ENCODE results near the gene MFAP2. TPM values are rescaled to one million over a fixed set of nuclear protein-coding genes. Genes with fewer than 3 reads are reported as not detected.
"Not testable (repeated sequence)": the region's sequence is repeated elsewhere in the genome, so short reads cannot be mapped to it uniquely, and the experiment has no call there.

Gene MFAP2
- total and polyA plus RNA-seq, 5 experiments from 2014 or later: 0.41 TPM; not detected in 4

DNA sequence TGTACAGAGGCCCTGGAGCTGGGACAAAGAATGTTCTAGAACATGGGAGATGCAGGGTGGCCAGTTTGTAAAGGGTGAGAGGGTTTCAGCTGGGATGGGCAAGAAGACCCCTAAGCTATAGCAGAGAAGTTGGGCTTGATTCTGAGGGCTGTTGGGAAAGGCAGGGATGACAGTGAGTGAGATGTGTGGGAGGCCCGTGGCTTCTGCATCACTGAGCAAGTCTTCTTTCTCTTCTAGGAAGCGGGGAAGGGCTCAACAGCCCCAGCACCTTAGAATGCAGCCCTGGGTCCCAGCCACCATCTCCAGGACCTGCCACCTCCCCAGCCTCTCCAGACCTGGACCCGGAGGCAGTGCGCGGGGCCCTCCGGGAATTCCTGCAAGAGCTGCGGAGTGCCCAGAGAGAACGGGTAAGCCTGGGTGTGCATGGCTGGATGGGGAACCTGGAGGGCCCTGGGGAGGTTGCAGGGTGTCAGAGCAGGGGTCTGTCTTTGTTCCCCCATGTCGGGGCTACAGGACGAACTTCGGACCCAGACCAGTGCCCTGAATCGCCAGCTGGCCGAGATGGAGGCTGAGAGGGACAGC is 14.8 kb downstream of the MFAP2 start:
- H3K9me3 Mint-ChIP-seq: peaks cover 0 to 1% (median 0%) of the 10 kb centered on the region in 9 donors
- ATAC-seq (no peak), DNase-seq (no peak)
- peak overlapping the region in 4 of 10 donors; percentile 43 to 84 (median 78) for H3K27ac Mint-ChIP-seq
- H3K27me3 Mint-ChIP-seq: no peaks in the 10 kb centered on the region
- POLR2A ChIA-PET: no interaction called here
- peaks cover 0 to 28% (median 6%) of the 10 kb centered on the region in 3 donors for H3K36me3 Mint-ChIP-seq
- peaks cover 0 to 9% (median 2%) of the 10 kb centered on the region in 4 donors for H3K4me1 Mint-ChIP-seq
- H3K4me3 Mint-ChIP-seq: no peak overlapping the region

DNA sequence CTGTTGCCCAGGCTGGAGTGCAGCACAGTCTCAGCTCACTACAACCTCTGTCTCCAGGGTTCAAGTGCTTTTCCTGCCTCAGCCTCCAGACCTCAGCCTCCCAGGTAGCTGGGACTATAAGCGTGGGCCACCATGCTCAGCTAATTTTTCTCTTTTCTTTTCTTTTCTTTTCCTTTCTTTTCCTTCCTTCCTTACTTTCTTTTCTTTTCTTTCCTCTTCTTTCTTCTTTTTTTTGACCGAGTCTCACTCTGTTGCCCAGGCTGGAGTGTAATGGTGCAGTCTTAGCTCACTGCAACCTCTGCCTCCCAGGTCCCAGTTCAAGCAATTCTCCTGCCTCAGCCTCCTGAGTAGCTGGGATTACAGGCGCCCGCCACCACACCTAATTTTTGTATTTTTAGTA is 16.3 kb downstream of the MFAP2 start:
- ATAC-seq, H3K9me3 Mint-ChIP-seq, DNase-seq, H3K27me3 Mint-ChIP-seq: not testable (repeated sequence)
- H3K4me3 Mint-ChIP-seq: peak overlapping the region in 1 of 10 donors; percentile 39
- peaks cover 0 to 14% (median 6%) of the 10 kb centered on the region in 4 donors for H3K4me1 Mint-ChIP-seq
- peaks cover 0 to 28% (median 6%) of the 10 kb centered on the region in 3 donors for H3K36me3 Mint-ChIP-seq
- POLR2A ChIA-PET: interaction anchor here (0.7 kb wide), 2 partner anchors 12 to 21 kb away, joined by 3 to 8 read pairs; no protein-coding TSS in a partner anchor
- peak overlapping the region in 2 of 10 donors; percentile 34 to 43 for H3K27ac Mint-ChIP-seq

DNA sequence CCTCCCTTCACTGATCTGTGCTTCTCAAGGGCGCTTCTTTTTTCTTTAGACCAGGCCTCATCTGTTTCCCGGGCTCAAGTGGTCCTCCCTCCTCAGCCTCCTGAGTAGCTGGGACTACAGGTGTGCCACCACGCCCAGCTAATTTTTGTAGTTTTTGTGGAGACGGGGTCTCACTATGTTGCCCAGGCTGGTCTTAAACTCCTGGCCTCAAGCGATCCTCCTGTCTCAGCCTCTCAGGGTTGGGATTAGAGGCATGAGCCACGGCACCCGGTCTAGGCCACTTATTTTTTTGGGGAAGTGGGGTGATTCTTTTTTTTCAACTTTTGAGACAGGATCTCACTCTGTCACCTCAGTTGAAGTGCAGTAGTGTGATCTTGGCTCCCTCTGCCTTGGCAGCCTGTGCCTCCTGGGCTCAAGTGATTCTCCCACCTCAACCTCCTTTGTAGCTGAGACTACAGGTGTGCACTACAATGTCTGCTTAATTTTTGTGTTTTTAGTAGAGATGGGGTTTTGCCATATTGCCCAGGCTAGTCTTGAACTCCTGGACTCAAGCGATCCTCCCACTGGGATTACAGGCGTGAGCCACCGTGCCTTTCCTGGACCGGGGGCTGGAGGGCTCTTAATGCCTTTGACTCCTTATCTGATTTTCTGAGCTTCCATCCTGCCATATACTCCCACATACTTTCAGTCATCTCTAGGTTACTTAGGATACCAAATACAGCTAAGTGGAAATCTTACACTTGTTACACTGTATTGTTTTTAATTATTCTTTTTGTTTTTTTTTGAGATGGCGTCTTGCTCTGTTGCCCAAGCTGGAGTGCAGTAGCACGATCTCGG is 18.9 kb downstream of the MFAP2 start:
- no peak for DNase-seq
- H3K9me3 Mint-ChIP-seq: peaks cover 0 to 1% (median 0%) of the 10 kb centered on the region in 9 donors
- H3K4me3 Mint-ChIP-seq: peak overlapping the region; percentile 52 to 81 (median 71)
- peaks cover 0 to 14% (median 6%) of the 10 kb centered on the region in 4 donors for H3K4me1 Mint-ChIP-seq
- ATAC-seq: no peak
- POLR2A ChIA-PET: interaction anchor here (0.5 to 1.6 kb wide), 5 partner anchors 10 to 62 kb away, joined by 3 to 6 read pairs (median 4); no protein-coding TSS in a partner anchor
- H3K36me3 Mint-ChIP-seq: peaks cover 0 to 26% (median 6%) of the 10 kb centered on the region in 3 donors
- H3K27me3 Mint-ChIP-seq: no peaks in the 10 kb centered on the region
- peak overlapping the region in 5 of 10 donors; percentile 44 to 74 (median 70) for H3K27ac Mint-ChIP-seq

DNA sequence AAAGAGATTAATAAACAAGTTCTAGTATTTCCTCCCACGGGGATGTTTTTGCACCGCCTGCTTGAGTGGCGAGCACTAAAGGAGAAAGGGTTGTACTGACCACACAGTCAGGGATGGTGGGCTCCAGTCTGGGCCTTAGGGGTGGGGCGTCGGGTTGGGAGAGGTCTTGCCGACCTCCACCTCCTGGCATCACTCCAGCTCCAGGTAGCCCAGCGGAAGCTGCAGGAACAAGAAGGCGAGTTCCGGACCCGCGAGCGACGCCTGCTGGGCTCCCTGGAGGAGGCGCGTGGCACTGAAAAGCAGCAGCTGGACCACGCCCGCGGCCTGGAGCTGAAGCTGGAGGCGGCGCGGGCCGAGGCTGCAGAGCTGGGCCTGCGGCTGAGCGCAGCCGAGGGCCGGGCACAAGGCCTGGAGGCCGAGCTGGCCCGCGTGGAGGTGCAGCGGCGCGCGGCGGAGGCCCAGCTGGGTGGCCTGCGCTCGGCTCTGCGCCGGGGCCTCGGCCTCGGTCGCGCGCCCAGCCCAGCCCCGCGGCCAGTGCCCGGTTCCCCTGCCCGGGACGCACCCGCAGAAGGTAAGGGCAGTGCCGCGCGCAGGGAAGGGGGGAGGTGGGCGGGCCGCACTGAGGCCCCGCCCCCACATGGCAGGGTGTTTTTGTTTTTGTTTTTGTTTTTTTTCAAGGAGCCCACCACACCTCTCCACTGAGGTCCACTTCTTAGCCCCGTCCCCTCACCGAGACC is 19.7 kb downstream of the MFAP2 start:
- H3K4me1 Mint-ChIP-seq: peaks cover 0 to 14% (median 6%) of the 10 kb centered on the region in 4 donors
- ATAC-seq (peak; percentile 84 to 95), DNase-seq (peak; percentile 53 to 83 (median 63))
- H3K9me3 Mint-ChIP-seq: peaks cover 0 to 1% (median 0%) of the 10 kb centered on the region in 9 donors
- H3K27me3 Mint-ChIP-seq: no peaks in the 10 kb centered on the region
- POLR2A ChIA-PET: interaction anchor here (0.5 to 1.6 kb wide), 5 partner anchors 9 to 61 kb away, joined by 3 to 6 read pairs (median 4); no protein-coding TSS in a partner anchor
- H3K27ac Mint-ChIP-seq: peak overlapping the region in 8 of 10 donors; percentile 28 to 84 (median 75)
- peak overlapping the region; percentile 68 to 85 (median 77) for H3K4me3 Mint-ChIP-seq
- H3K36me3 Mint-ChIP-seq: peaks cover 0 to 22% (median 4%) of the 10 kb centered on the region in 3 donors

DNA sequence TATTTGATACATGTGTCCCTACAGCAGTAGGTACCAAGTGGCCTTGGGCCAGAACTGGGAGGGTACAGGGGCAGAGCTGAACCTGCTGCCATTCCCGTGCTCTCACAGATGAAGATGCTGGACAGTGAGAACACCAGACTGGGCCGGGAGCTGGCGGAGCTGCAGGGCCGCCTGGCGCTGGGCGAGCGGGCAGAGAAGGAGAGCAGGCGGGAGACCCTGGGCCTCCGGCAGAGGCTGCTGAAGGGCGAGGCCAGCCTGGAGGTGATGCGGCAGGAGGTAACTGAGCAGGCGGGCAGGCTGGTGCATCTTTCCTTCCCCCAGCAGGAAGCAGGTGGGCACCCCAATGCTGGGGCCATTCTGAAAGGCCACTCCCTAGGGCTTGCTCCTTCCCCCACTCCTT is 21.9 kb downstream of the MFAP2 start:
- H3K27ac Mint-ChIP-seq: no peak overlapping the region

DNA sequence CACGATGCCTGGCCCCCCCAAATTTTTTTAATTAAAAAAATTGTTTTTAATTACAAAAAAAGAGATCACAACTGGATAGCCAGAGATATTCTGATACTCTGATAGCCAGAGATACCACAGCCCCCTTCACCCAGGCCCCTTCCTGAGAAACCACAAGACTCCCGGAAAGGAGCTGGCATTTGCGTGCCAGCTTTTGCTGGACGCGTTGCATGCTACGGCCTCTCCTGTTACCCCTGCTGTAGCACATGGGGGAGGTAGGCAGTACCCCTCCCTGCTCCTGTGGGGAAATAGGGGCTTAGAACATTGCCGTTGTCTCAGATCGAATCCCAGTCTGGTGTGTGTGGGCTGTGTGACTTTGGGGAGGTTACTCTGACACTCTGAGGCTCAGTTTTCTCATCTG is 22.7 kb downstream of the MFAP2 start:
- Mint-ChIP-seq H3K27ac (no peak overlapping the region), H3K36me3 (peaks cover 0 to 8% (median 0%) of the 10 kb centered on the region in 3 donors), H3K4me3 (no peak overlapping the region)

More for the DNA sequence above, 21.9 kb downstream of the MFAP2 start:
- DNase-seq (no peak), ATAC-seq (no peak)
- POLR2A ChIA-PET: interaction anchor here (0.6 kb wide), 1 partner anchor 55 kb away, joined by 3 read pairs; no protein-coding TSS in a partner anchor
- no peak overlapping the region for H3K4me3 Mint-ChIP-seq
- H3K27me3 Mint-ChIP-seq: no peaks in the 10 kb centered on the region
- H3K4me1 Mint-ChIP-seq: peaks cover 0 to 14% (median 6%) of the 10 kb centered on the region in 4 donors
- H3K9me3 Mint-ChIP-seq: no peaks in the 10 kb centered on the region
- H3K36me3 Mint-ChIP-seq: peaks cover 0 to 13% (median 0%) of the 10 kb centered on the region in 3 donors

DNA sequence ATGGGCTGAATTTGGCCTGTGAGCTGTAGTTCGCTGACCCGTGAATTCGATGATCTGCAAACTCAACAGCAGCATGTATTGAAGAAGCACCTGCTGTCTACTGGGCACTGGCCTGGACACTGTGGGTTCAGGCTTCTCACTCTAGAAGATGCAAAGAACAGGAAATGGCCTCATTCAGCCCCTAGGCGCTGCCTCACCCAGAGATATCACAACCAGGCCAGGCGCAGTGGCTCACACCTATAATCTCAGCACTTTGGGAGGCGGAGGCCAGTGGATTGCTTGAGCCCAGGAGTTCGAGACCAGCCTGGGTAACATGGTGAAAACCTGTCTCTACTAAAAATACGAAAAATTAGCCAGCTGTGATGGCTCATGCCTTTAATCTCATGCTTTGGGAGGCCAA is 23.6 kb downstream of the MFAP2 start:
- peaks cover 0 to 14% (median 7%) of the 10 kb centered on the region in 4 donors for H3K4me1 Mint-ChIP-seq
- no peaks in the 10 kb centered on the region for H3K27me3 Mint-ChIP-seq
- no peak for ATAC-seq
- DNase-seq: no peak
- H3K9me3 Mint-ChIP-seq: no peaks in the 10 kb centered on the region
- POLR2A ChIA-PET: interaction anchor here (1.5 kb wide), 1 partner anchor 52 kb away, joined by 3 read pairs; no protein-coding TSS in a partner anchor
- H3K36me3 Mint-ChIP-seq: peaks cover 0 to 8% (median 0%) of the 10 kb centered on the region in 3 donors
- H3K4me3 Mint-ChIP-seq: no peak overlapping the region
- no peak overlapping the region for H3K27ac Mint-ChIP-seq

More for the DNA sequence above, 22.7 kb downstream of the MFAP2 start:
- Mint-ChIP-seq H3K9me3 (no peaks in the 10 kb centered on the region), H3K27me3 (no peaks in the 10 kb centered on the region), H3K4me1 (peaks cover 0 to 14% (median 6%) of the 10 kb centered on the region in 4 donors)
- POLR2A ChIA-PET: interaction anchor here (1.5 kb wide), 1 partner anchor 53 kb away, joined by 3 read pairs; no protein-coding TSS in a partner anchor
- no peak for DNase-seq
- ATAC-seq: no peak

DNA sequence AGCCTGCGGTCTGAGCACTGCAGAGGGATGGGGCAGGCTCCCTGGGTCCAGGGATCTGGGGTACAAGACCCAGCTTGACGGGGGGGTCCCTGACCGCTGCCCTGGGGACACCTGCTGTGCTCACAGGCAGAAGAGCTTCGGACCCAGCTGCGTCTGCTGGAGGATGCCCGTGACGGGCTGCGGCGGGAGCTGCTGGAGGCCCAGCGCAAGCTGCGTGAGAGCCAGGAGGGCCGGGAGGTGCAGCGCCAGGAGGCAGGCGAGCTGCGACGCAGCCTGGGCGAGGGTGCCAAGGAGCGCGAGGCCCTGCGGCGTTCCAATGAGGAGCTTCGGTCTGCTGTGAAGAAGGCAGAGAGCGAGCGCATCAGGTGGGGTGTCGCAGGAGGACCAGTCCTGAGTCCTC is 25.2 kb downstream of the MFAP2 start:
- ATAC-seq (no peak), DNase-seq (no peak)
- H3K4me1 Mint-ChIP-seq: peaks cover 0 to 4% (median 2%) of the 10 kb centered on the region in 4 donors
- H3K27me3 Mint-ChIP-seq: no peaks in the 10 kb centered on the region
- no peak overlapping the region for H3K4me3 Mint-ChIP-seq
- POLR2A ChIA-PET: no interaction called here
- H3K27ac Mint-ChIP-seq: no peak overlapping the region
- no peaks in the 10 kb centered on the region for H3K9me3 Mint-ChIP-seq
- H3K36me3 Mint-ChIP-seq: peaks cover 0 to 8% (median 0%) of the 10 kb centered on the region in 3 donors

DNA sequence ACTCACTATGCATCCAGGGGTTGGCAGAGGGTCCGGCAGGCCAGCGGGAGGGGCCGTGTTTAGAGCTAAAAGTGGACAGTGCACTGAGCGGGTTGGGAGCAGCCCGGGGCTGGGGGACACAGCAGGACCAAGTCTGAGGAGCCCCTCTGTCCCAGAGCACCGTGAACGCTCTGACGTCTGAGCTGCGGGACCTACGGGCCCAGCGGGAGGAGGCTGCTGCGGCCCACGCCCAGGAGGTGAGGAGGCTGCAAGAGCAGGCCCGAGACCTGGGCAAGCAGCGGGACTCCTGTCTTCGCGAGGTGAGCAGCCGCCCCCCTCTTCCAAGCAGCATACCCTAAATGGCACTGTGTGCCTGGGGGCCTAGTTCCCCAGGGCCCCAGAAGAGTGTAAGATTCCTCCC is 25.8 kb downstream of the MFAP2 start:
- no peak overlapping the region for H3K4me3 Mint-ChIP-seq
- H3K27ac Mint-ChIP-seq: no peak overlapping the region
- H3K27me3 Mint-ChIP-seq: no peaks in the 10 kb centered on the region
- ATAC-seq (no peak), DNase-seq (no peak)
- no peaks in the 10 kb centered on the region for H3K9me3 Mint-ChIP-seq
- POLR2A ChIA-PET: no interaction called here
- peaks cover 0 to 8% (median 0%) of the 10 kb centered on the region in 3 donors for H3K36me3 Mint-ChIP-seq
- H3K4me1 Mint-ChIP-seq: peaks cover 0 to 3% (median 2%) of the 10 kb centered on the region in 4 donors

DNA sequence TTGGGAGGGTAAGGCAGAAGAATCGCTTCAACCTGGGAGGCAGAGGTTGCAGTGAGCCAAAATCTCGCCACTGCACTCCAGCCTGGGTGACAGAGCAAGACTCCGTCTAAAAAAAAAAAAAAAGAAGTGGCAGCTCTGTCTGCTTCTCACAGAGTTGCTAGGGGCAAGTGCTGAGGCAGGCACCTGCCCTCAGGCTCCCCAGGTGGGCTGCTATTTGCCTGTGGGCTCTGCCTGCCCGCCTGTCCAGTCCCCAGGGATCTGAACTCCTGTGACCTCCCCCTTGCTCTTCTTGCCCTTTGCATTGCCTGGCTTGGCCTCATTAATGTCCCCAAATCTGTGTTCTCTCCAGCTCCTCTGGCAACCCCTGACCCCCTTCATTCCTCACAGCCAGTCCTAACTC is 28.0 kb downstream of the MFAP2 start:
- POLR2A ChIA-PET: interaction anchor here (0.6 to 1.6 kb wide), 5 partner anchors 8 to 340 kb away, joined by 3 to 6 read pairs (median 3); no protein-coding TSS in a partner anchor
- DNase-seq, H3K9me3 Mint-ChIP-seq, H3K27me3 Mint-ChIP-seq, ATAC-seq, H3K4me1 Mint-ChIP-seq, H3K4me3 Mint-ChIP-seq: not testable (repeated sequence)
- Mint-ChIP-seq H3K27ac (peak overlapping the region in 1 of 10 donors; percentile 43), H3K36me3 (peaks cover 0 to 10% (median 0%) of the 10 kb centered on the region in 3 donors)

DNA sequence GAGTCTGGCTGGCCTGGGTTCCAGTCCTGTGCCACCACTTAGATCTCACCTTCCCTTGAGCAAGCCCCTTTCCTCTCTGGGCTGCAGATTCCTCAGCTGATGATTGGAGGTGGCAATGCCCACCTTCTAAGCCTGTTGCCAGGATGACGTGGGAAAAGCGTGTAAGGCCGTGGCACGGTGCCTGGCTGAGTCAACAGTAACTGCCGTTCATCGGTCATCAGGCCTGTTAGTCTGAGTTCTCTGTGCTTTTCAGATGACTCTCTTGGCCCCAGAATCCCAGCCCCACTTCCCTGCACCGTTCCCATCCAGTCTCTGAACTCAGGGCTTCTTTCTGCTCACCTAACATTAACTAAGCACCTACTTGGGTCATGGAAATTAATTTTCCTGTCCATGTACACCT is 31.4 kb downstream of the MFAP2 start:
- H3K27ac Mint-ChIP-seq, POLR2A ChIA-PET, DNase-seq, H3K9me3 Mint-ChIP-seq, H3K4me3 Mint-ChIP-seq, H3K4me1 Mint-ChIP-seq, H3K27me3 Mint-ChIP-seq, ATAC-seq: not testable (repeated sequence)
- H3K36me3 Mint-ChIP-seq: peaks cover 0 to 16% (median 0%) of the 10 kb centered on the region in 3 donors

DNA sequence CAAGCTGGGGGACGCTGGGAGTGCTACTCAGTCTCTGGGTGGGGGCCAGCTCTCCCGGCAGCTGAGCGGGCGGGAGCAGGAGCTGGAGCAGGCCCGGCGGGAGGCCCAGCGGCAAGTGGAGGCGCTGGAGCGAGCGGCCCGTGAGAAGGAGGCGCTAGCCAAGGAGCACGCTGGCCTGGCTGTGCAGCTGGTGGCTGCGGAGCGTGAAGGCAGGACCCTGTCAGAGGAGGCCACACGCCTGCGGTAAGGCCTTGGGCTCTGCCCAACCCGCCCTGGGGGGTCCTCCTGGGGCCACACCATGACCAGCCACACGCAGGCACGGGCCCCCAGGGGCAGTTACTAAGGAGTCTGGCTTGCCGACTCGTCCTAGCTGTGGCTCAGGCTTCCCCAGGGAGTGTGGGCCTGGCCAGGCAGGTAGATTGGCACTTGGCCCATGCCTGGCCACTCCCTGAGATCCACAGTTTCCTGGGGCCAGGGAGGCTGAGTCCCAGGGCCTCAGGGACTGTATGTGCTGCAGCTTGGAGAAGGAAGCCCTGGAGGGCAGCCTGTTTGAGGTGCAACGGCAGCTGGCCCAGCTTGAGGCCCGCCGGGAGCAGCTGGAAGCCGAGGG is 32.0 kb downstream of the MFAP2 start:
- H3K4me3 Mint-ChIP-seq, DNase-seq, POLR2A ChIA-PET, ATAC-seq, H3K4me1 Mint-ChIP-seq, H3K27ac Mint-ChIP-seq, H3K9me3 Mint-ChIP-seq, H3K27me3 Mint-ChIP-seq: not testable (repeated sequence)
- H3K36me3 Mint-ChIP-seq: peaks cover 0 to 22% (median 0%) of the 10 kb centered on the region in 3 donors
